ENCODE results near the gene MUS81. TPM values are rescaled to one million over a fixed set of nuclear protein-coding genes. Genes with fewer than 3 reads are reported as not detected.

MUS81 gene
- total and polyA plus RNA-seq, 9 of the 15 experiments (the other 6 are each of a cell fraction or from before 2014, with no cell fraction given) = 13.4 to 118 (median 53.7) TPM

- TF ChIP-seq FOXP4 (CRISPR knock-in tag; IDR thresholded peaks at IDR 0.05; ENCODE audit: borderline replicate concordance) (no peak), CHD1 (IDR thresholded peaks at IDR 0.05; ENCODE audit: low read length) (peak; percentile 80), HNRNPK (IDR thresholded peaks at IDR 0.05; ENCODE audit: low read depth, low read length, poor library complexity, severe bottlenecking) (no peak), THRB (CRISPR knock-in tag; conservative IDR thresholded peaks at IDR 0.05) (no peak), KLF1 (tag; IDR thresholded peaks at IDR 0.05) (no peak), CBX1 (IDR thresholded peaks at IDR 0.05; ENCODE audit: low read depth) (no peak), ETV1 (tag; conservative IDR thresholded peaks at IDR 0.05; ENCODE audit: low read depth) (no peak), TBL1XR1 (IDR thresholded peaks at IDR 0.05; ENCODE audit: low read length in 2 of 2) (no peak), ZNF668 (CRISPR knock-in tag; IDR thresholded peaks at IDR 0.05) (no peak), CBFB (CRISPR knock-in tag; IDR thresholded peaks at IDR 0.05) (no peak), HNRNPUL1 (IDR thresholded peaks at IDR 0.05; ENCODE audit: low read length) (no peak; the same call in 1 of the 2 replicates), POLR2AphosphoS5 (IDR thresholded peaks at IDR 0.05; ENCODE audit: control insufficient read depth, insufficient read depth, low read depth, low read length) (no peak), BRD9 (IDR thresholded peaks at IDR 0.05; ENCODE audit: low read depth, partially characterized antibody) (no peak), PTTG1 (tag; IDR thresholded peaks at IDR 0.05; ENCODE audit: low read depth) (no peak), ZNF24 (IDR thresholded peaks at IDR 0.05) (no peak), BRF1 (IDR thresholded peaks at IDR 0.05; ENCODE audit: borderline replicate concordance, extremely low read depth, insufficient read length) (no peak), ATF1 (CRISPR knock-in tag; IDR thresholded peaks at IDR 0.05) (no peak), ATF1 (tag; IDR thresholded peaks at IDR 0.05) (no peak; the same call in 1 of the 2 replicates), RCOR1 (IDR thresholded peaks at IDR 0.05; ENCODE audit: borderline replicate concordance in 1 of 2, low read depth in 2 of 2, low read length in 2 of 2) (peak in 1 of 2 experiments; percentile 31; a peak in 1 of 4 replicates), DIDO1 (tag; IDR thresholded peaks at IDR 0.05; ENCODE audit: low read depth) (no peak), SIX5 (IDR thresholded peaks at IDR 0.05; ENCODE audit: borderline replicate concordance in 1 of 2, insufficient read depth in 1 of 2, low read depth in 1 of 2, low read length in 2 of 2) (no peak), ZC3H4 (CRISPR knock-in tag; IDR thresholded peaks at IDR 0.05; ENCODE audit: borderline replicate concordance) (no peak), SIN3A (IDR thresholded peaks at IDR 0.05; ENCODE audit: borderline replicate concordance in 2 of 2, control insufficient read depth in 1 of 2, low read depth in 2 of 2, low read length in 2 of 2) (0 out of 4 replicates have a peak, but pooled peaks of 1 of the 2 experiments have one; percentile 83)
These were observed 38.6 kb downstream of the MUS81 start (continued) for GRCh38 chr11:65898656-65899355.
